H1 (cell line): ENCODE data around the gene MTHFS.

Experiments used
- CBX8 ChIP-seq: fragments of 300-800, 300-1000 bp; sonication (generic); IDR thresholded peaks from 2 replicates; pipeline ENCODE4 v1.7.1; 2016; ENCODE audit warnings: low read depth, low read length, borderline replicate concordance
- CREB1 ChIP-seq: IDR thresholded peaks from 2 replicates; pipeline ENCODE4 v1.6.1; 2012; ENCODE audit warnings: inconsistent platforms
- CTCF ChIP-seq, 3 experiments: IDR thresholded peaks; 1 replicate in 2 of 3; 2 replicates in 1 of 3; pipeline versions ENCODE4 v1.5.1 to v1.6.1; 2011; ENCODE audit warnings: low read length in 3 of 3, mild to moderate bottlenecking in 3 of 3, inconsistent platforms in 2 of 3, low read depth in 1 of 3, moderate library complexity in 1 of 3; ENCODE audit not compliant: insufficient read depth in 1 of 3; ENCODE audit errors: control extremely low read depth in 1 of 3
- EP300 ChIP-seq, 2 experiments: IDR thresholded peaks; 1 replicate in 1 of 2; 2 replicates in 1 of 2; pipeline ENCODE4 v1.6.1; 2011 to 2012; ENCODE audit warnings: low read depth in 2 of 2, low read length in 2 of 2, mild to moderate bottlenecking in 2 of 2, borderline replicate concordance in 1 of 2, inconsistent platforms in 1 of 2, moderate library complexity in 1 of 2
- EZH2 ChIP-seq: fragments of 200-600 bp; sonication (generic); IDR thresholded peaks from 2 replicates; pipeline ENCODE4 v1.7.1; 2012; ENCODE audit warnings: low read depth, mild to moderate bottlenecking, moderate library complexity, low read length, inconsistent platforms; ENCODE audit not compliant: severe bottlenecking
- POLR2A ChIP-seq, 2 experiments: IDR thresholded peaks; 1 replicate in 1 of 2; 2 replicates in 1 of 2; pipeline ENCODE4 v1.6.1; 2011; ENCODE audit warnings: low read depth in 2 of 2, low read length in 2 of 2, mild to moderate bottlenecking in 2 of 2; ENCODE audit errors: control extremely low read depth in 1 of 2
- POLR2AphosphoS5 ChIP-seq: IDR thresholded peaks from 2 replicates; pipeline ENCODE4 v1.6.1; 2011; ENCODE audit warnings: low read depth, low read length
- TBP ChIP-seq: IDR thresholded peaks from 2 replicates; pipeline ENCODE4 v1.6.1; 2011; ENCODE audit warnings: low read depth, low read length, improper control_type of control experiment
- USF2 ChIP-seq: IDR thresholded peaks from 2 replicates; pipeline ENCODE4 v1.6.1; 2011; ENCODE audit warnings: low read length, improper control_type of control experiment

- TF ChIP-seq CREB1: no peak
- no peak for TF ChIP-seq CTCF (IDR thresholded peaks at IDR 0.05; ENCODE audit: control extremely low read depth in 1 of 3, insufficient read depth in 1 of 3, low read depth in 1 of 3, low read length in 3 of 3)
- TF ChIP-seq POLR2AphosphoS5: no peak
- TF ChIP-seq POLR2A (IDR thresholded peaks at IDR 0.05; ENCODE audit: control extremely low read depth in 1 of 2, low read depth in 2 of 2, low read length in 2 of 2): no peak
- TF ChIP-seq USF2: no peak
- no peak for TF ChIP-seq CBX8
- no peak for TF ChIP-seq TBP
- no peak for TF ChIP-seq EZH2
- no peak for TF ChIP-seq EP300 (IDR thresholded peaks at IDR 0.05; ENCODE audit: borderline replicate concordance in 1 of 2, low read depth in 2 of 2, low read length in 2 of 2)
Observed at GRCh38 chr15:79897701-79898113, 893 bp upstream of the MTHFS start.
